NOMO-1 treated with DMSO at 0.1 percent for 48 hours (cell line): Measurements from ENCODE around the gene KRT8.

ENCODE experiments used
- DNase-seq: peaks from one replicate; lab custom pipeline; 2025; ENCODE audit not compliant: unreplicated experiment; lab: John Stamatoyannopoulos, UW

KRT8 gene

DNA sequence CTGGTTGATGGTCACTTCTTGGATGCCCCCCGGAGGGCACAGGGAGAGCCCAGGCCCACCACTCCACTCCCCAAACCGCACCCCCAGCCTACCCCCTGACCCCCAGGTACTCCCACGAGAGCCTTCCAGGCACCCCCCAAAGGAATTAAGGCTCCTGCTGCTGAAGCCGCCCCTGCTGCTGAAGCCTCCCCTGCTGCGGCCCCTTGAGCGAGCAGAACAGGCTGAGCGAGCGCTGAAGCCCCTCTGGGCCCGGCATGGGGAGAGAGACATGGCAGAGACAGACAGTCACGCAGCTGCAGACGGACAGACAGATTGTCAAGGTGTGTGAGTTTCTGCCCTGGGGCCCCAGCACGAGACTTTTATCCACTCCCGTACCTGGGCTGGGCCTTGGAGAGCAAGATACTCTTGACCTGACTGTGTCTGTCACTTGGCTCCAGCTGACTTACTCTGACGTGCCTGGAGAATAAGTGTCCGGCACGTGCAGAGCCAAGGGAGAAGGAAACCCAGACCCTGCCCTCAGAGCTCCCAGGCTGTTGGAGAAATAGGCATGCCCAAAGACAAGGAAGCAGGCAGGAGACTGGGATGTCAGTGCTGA lies 56.1 kb downstream of the KRT8 start, which contains the start of gene KRT78:
KRT78 (minus strand) TSS at position 334 of the 595 bp plus-strand sequence; CDS start at position 270, 64 bp downstream.
- DNase-seq = no peak

- no peak for DNase-seq
Measured at GRCh38 chr12:52847335-52848102, 57.4 kb downstream of the KRT8 start.
